NCI-H187 (cell line): ENCODE results near the gene KCNH3.

Experiments used
- DNase-seq, 2 experiments: peaks; one replicate each; lab custom pipeline; 2025; lab: John Stamatoyannopoulos, UW

KCNH3 gene

DNA sequence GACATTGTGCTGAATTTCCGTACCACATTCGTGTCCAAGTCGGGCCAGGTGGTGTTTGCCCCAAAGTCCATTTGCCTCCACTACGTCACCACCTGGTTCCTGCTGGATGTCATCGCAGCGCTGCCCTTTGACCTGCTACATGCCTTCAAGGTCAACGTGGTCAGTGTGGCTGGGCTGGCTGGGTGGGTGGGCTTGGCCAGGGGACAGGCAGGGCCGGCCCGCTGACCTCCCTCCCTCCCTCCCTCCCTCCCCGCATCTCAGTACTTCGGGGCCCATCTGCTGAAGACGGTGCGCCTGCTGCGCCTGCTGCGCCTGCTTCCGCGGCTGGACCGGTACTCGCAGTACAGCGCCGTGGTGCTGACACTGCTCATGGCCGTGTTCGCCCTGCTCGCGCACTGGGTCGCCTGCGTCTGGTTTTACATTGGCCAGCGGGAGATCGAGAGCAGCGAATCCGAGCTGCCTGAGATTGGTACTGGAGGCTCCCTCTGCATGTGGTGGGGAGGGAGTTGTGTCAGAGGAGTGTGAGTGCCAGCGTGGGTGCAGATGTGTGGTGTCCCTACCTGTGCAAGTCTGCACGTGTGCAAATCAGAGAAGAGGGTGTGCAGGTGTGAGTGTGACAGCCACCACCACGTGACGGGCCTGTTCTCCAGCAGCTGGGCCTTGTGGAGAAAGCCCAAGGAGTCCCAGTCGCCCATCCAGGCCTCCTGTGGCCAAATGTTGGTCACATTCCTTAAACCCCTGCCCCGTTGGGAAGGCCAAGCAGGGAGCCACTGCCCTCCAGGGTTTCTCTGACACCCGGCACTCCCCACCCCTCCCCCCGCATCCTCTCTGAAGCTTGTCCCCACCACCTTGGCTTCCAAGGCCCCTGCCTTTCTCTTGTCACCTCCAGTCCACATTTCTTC is 5.3 kb downstream of the KCNH3 start:
- DNase-seq = no peak

DNA sequence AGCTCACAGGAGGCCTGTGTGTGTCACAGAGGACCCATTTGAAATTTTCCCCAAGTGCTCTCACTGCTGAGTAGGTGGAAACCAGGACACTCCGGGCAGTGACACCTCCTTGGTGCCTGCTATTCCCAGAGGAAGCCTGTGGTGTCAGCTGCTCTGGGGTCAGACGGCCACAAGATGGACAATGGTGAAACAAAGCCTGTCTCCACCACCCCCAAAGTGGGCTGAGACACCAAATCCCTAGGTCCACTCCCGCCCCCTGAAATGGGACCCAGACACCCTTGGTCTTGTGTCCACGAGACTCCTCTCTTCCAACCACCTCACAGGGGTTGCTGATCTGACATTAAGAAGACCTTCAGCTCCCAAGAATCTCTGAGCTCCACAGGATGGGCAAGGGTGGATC is 7.0 kb downstream of the KCNH3 start:
- DNase-seq = no peak

DNA sequence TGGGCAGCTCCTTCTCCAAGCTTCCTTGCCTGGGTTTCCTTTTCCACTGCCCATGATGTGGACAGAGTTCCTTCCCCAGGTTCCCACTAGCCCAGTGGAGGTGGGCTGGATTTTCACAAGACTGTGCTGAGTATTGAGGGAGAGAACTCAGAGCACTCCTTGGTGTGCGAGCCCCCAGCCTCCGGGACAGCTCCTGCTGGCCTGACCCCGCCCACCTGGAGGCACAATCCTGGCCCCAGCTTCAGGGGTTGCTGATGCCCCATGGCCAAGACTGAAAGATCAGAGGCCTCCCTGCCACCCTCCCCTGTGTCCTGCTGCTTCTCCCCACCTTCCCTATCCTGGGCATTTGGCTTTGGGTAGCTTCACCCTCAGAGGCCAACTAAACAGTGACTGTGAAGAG is 7.7 kb downstream of the KCNH3 start:
- no peak for DNase-seq

DNA sequence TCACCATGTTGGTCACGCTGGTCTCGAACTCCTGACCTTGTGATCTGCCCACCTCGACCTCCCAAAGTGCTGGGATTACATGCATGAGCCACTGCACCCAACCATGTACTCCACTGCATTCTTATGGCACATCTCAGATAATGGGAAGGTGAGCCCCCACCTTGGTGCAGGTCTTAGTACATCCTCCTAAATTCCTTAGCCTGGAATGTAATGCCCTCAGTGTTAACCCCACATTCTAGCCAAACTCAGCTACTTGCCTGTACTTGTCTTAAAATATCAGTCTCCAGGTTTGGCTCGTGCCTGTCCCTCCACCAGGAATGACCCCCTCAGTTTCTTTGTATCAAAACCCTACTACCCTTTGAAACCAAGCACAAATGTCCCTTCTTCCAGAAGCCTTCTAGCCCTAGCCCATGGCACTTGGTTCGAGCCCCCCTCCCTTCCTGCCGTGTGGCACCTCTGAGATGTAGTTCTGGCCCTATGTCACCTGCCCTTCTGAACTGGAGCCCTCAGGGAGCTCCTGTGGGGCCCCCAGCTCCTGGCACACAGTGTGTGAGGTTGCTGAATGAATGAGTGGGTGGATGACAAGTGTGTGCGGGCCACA is 8.4 kb downstream of the KCNH3 start:
- DNase-seq = no peak

DNA sequence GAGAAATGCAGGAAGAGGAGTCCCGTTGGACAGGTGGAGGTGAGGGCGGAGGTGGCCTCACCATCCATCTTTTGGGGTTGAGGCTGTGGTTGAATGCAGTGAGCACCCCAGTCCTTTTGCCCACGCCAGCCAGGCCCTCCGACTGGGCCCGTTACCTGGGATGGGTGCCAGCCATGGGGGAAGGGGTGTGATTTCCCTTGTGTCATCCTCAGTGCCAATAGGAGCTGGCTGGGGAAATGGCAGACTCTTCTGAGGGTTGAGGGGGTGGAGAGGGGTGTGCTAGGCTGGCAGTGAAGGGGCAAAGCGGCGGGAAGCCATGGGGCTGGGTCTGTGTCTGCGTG is 9.6 kb downstream of the KCNH3 start:
- no peak for DNase-seq

DNA sequence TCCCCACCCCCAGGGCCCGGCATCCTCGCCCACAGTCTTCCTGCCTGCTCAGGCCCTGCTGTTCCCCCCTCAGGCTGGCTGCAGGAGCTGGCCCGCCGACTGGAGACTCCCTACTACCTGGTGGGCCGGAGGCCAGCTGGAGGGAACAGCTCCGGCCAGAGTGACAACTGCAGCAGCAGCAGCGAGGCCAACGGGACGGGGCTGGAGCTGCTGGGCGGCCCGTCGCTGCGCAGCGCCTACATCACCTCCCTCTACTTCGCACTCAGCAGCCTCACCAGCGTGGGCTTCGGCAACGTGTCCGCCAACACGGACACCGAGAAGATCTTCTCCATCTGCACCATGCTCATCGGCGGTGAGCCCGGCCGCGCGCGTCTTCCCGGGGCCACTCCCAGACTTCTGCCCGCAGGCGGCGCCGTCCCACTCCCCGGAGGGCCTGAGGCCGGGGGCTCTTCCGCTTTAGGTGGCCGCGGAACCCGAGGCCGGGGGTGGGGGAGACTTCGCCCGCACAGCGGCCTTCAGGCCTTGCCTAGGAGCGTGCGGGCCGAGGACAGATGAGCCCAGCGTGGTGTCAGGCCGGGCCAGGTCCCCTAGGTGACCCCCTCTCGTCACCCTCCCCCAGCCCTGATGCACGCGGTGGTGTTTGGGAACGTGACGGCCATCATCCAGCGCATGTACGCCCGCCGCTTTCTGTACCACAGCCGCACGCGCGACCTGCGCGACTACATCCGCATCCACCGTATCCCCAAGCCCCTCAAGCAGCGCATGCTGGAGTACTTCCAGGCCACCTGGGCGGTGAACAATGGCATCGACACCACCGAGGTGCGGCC is 10.2 kb downstream of the KCNH3 start:
- DNase-seq = no peak

DNA sequence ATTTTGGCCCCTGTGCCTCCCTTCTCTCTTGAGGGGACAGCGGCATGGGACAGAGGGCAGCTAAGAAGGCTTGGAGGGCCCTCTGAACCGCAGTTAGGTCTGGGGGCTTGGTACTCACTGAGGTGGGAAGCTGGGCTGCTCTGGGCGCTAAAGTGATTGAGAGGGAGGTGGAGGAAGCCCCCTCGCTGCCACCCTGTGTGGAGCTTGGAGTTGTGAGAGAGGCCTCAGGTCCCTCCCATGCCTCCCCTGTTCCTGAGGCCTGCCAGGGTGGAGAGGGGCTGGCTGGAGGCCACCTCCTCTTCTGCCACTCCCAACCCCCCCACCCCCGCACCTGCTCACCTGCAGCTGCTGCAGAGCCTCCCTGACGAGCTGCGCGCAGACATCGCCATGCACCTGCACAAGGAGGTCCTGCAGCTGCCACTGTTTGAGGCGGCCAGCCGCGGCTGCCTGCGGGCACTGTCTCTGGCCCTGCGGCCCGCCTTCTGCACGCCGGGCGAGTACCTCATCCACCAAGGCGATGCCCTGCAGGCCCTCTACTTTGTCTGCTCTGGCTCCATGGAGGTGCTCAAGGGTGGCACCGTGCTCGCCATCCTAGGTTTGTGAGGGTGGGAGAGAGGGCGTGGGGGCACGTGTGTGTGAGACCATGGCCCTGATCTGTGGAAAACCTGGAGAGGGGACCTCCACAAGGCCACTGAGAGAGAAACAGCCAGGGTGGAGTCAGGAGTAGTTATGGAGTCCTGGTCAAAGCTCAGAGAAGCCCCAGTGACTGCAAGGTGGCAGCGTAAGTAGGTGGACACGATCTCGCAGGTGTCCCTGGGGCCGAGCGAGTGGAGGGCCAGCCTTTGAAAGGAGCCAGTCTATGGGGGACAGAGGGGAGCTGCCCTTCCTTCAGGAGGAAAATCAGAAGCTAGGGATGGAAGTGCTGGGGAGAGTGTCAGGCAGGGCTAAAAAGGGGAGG is 11.2 kb downstream of the KCNH3 start:
- DNase-seq = peak; percentile 85 to 89

DNA sequence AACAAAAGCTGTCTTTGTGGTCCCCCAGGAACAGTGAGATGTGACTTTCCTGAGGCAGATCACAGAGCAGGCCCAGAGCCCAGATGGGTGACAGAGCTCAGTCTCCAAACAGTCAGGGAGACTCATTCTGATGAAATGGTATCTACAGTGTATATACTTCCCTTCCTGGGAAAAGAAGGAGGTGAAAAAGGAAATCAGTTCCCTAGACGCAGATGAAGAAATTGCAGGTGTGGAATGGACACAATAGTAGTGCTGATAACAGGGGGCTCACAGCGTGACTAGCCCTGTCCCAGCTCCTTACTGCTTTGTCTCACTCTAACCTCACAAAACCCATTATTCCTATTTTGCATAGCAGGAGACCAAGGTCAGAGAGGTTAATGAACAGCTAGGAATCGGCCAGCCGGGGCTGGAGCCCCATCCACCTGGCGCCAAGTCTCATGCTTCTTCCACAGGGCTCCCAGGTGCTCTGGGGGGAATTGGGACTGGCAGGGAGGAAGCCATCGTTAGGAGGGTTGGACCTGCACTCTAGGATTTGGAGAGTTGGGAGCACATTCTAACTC is 11.9 kb downstream of the KCNH3 start:
- DNase-seq = no peak

DNA sequence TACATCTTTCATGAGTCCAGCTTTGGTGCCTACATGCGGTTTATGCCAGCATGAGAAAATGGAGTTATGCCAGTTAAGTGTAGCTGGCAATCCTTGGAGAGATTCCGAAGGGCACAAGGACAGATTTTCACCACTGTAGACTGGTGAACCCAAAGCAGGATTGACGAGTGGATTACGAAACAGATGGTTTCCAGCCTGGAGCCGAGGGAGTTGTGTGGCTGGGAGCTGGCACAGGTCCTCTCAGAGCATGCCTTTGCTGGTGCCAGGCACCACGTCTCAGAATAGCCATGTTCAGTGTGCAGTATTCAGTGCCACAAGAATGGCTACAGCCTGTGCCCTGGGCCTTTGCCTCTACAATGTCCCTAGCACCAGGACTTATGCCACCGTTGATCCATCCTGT is 13.2 kb downstream of the KCNH3 start:
- no peak for DNase-seq

DNA sequence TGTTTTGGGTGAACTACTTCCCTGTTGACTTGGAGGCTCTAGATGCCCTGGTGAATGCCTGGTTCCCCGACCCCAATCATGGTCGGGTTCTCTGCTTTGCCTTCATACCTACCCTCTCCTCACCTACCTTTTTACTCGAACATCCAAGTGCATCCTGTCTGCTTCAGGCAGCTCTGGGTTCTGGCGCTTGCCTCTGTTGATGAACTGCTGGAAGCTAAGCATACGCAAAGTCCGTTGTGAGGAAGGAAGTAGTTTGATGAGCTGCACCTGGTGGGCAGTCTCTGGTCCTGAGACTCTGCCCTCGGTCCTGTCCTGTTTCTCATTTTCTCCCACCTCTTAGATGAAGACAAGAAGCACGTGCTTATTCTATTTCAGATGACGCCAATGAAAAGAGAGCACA is 13.6 kb downstream of the KCNH3 start:
- DNase-seq = no peak

DNA sequence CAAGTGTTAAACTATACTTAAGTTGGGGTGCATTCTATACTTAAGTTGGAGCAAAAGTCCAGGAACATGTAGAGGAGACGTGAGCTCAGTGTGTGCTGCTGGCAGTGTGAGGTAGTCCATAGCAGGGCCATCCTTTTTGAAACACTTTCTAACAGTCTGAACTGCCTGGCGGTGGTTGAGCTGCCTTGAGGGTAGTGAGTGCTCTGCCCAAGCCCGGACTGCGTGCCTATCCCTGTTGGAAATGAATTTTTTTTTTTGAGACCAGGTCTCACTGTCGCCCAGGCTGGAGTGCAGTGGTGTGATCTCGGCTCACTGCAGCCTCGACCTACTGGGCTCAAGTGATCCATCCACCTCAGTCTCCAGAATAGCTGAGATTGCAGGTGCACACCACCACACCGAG is 14.1 kb downstream of the KCNH3 start:
- no peak for DNase-seq

DNA sequence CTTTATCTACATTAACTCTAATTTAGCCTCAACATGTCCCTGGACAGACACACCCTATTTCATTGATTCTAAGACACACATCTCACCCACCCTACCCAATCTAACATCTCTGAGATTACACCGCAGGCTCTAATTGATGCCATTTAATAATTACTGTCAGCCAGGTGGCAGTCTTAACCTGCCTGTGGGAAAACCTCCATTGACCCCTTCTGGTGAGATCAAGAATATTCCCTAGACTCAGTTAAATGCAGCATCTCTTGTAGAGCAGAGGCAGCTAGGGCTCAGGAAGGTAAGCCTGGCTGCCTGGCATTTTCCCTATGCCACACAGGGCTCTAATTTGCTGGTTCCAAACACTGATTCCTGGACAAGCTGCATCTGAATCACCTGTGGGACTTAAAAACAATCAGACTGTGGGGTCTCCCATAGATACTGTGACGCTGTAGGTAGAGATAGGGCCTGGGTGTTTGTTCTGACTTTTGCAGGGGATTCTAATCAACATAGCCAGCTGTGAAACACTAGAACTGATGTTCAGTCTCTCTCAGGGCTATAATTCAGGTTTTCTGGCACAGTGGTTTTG is 14.8 kb downstream of the KCNH3 start:
- DNase-seq = no peak

DNA sequence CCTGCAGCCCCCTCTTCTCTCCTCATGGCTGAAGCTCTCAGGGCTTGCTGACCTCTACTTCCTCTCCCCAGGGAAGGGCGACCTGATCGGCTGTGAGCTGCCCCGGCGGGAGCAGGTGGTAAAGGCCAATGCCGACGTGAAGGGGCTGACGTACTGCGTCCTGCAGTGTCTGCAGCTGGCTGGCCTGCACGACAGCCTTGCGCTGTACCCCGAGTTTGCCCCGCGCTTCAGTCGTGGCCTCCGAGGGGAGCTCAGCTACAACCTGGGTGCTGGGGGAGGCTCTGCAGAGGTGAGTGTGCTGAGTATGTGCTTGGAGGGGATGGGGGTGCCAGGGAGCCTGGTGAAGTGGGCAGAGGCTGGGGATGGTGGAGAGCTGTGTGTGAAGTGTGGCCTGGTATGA is 15.4 kb downstream of the KCNH3 start:
- no peak for DNase-seq

DNA sequence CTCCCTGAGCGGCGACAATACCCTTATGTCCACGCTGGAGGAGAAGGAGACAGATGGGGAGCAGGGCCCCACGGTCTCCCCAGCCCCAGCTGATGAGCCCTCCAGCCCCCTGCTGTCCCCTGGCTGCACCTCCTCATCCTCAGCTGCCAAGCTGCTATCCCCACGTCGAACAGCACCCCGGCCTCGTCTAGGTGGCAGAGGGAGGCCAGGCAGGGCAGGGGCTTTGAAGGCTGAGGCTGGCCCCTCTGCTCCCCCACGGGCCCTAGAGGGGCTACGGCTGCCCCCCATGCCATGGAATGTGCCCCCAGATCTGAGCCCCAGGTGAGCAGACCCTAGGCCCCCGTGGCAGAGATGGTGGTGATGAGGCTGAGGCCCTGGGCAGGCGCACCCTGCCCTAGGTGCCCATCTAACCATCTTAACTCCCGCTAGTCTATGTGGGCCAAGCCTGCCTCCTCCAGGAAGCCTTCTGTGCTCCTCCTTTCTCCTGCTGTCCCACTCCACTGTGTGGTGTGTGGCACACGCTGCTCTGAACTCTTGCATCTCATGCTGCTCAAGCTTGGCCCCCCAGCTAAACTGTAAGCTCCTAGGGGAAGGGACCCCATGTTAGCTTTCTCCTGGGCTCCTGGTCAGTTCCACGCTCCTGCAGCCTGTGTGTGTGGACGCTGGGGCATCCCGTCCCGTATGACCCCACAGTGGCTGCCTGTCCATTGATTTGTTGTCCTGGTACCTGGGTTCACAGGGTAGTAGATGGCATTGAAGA is 17.0 kb downstream of the KCNH3 start:
- DNase-seq = no peak

DNA sequence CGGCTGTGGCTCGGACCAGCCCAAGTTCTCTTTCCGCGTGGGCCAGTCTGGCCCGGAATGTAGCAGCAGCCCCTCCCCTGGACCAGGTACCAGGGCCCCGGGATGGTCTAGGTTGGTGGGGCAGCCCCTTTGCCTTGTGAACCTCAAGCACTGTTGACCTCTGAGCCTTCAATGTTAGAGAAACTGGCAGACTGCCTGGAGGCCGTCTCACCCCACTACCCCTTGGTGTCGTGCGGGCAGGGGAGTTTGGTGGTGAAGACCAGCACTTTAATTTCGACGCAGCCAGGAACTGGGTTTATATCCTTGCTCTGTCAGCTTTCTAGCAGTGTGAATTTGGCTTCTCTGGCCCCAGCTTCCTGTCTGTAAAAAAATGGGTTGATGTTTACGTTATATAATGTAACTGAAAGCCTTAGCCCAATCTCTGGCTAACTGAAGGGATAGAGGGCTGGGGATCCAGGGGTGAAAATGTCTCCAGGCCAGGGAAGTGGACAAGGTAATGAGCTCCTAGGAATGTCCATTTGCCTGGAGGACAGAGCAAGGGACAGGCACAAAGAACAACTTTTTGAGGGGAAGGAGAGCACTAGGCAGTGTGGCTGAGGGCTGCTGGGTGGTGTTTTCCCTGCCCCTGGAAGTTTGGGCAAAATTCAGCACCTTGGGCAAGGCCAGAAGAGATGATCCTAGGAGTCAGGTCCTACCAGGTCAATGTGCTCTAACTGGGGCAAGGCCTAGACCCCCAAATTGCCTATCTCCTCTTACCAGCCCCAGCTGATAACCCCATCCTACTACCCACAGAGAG is 17.8 kb downstream of the KCNH3 start:
- DNase-seq = no peak

DNA sequence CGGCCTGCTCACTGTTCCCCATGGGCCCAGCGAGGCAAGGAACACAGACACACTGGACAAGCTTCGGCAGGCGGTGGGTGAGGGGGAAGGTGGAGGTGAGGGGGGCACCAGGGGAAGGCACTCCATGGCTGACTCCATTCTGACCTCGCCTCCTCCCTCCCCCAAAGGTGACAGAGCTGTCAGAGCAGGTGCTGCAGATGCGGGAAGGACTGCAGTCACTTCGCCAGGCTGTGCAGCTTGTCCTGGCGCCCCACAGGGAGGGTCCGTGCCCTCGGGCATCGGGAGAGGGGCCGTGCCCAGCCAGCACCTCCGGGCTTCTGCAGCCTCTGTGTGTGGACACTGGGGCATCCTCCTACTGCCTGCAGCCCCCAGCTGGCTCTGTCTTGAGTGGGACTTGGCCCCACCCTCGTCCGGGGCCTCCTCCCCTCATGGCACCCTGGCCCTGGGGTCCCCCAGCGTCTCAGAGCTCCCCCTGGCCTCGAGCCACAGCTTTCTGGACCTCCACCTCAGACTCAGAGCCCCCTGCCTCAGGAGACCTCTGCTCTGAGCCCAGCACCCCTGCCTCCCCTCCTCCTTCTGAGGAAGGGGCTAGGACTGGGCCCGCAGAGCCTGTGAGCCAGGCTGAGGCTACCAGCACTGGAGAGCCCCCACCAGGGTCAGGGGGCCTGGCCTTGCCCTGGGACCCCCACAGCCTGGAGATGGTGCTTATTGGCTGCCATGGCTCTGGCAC is 18.5 kb downstream of the KCNH3 start:
- no peak for DNase-seq

DNA sequence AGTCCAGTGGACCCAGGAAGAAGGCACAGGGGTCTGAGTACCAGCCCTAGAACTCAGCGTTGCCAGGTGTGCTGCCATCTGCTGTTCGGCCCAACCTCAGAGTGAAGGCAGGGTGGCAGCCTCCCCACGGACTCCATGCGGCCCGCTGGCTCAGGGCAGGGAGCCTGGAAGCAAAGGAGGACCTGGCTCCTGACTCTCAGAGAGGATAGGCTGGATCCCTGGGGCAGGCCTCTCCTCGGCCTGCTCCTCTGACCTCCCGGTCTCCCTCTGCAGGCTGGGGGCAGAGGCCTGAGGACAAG is 19.0 kb downstream of the KCNH3 start:
- DNase-seq = no peak

DNA sequence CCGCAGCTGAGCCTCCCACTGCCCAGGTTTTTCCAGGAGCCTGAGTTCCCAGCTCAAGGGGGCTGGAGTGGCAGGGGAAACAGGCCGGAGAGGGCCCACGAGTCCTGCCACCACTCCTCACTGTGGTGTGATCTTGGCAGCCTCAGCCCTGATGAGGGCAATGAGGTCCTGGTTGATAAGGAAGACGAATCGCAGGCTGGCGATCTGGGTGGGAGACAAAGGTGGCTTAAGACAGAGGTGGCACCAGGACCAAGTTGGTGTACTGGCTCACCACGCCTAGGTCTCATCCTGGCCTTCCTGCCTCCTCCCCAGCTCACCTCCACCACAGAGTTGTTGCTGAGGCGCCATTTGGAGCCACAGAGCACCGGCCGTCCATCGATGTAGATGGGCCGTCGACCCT is 19.7 kb downstream of the KCNH3 start:
- no peak for DNase-seq
